Activated CD8-positive, alpha-beta memory T cell treated with anti-CD3 and anti-CD28 coated beads for 24 hours (primary cell): ENCODE data around the gene TNRC6C.

Experiments
- DNase-seq: peaks from one replicate; pipeline ENCODE4 v3.0.0-alpha.2; 2020

TNRC6C gene

GRCh38 chr17:78142119-78142861 is 183.8 kb downstream of the TNRC6C start:
- DNase-seq, result no peak

- DNase-seq, result no peak
Observed at GRCh38 chr17:78143214-78144146, 185.0 kb downstream of the TNRC6C start.

- no peak for DNase-seq
Observed at GRCh38 chr17:78144147-78144719, 185.7 kb downstream of the TNRC6C start.

DNA sequence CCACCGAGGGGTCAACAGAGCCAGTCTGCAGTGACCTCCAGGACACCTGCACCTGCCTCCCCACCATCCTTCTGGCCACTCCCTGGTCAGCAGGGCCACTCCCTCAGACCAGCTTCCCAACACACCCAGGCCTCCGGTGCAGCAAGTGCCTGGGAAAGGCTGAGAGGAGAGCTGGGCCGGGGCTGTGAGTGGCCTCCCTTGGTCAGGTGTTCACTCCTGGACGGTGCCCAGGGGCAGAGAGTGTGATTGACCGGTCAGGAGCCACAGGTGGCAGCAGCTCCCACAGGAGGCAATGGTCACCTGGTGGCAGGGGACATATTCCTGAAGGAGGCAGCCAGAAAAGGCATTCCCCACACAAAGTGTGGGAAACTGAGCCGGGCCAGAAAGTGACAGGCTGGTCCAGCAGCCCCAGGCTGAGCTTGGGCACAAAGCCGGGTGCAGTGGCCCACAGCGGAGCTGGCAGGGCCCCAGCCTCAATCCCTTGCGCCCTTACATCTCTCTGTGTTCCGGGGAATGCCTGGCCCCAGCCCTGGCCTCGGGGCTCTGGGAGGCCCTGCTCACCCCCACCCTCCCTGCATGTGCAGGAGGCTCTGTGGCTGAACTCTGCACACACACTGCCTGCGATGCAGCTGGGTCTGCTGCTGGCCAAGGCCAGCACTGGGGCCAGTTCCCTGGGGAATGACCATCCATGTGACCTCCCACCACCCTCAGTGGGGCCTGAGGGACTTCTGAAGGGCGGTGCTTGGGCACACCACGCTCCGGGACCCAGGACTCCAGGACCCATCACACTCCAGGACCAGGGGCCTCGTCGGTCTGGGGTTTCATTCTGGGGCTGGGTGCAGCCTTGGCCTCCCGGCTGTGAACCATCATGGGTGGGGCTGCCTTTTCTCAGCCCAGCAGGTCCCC is 186.5 kb downstream of the TNRC6C start:
- no peak for DNase-seq

DNA sequence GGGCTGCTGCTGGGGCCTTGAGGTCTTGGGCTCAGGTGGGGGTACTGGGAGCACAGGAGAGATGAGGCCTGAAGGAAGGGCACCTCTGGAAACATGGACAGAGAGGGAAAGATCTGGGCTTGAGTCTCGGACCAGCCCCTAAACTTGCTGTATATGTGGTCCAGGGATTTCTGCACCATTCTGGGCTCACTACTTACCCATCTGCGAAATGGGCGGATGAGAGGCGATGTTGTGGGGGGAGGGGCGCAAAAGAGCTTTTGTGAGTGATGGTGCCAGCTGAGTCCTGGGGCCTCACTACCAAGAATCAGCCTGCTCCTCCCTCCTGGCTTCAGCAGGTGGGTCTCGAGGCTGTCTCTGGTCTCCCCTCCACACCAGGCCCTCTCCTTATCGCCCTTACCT is 188.0 kb downstream of the TNRC6C start:
- DNase-seq, result no peak

DNA sequence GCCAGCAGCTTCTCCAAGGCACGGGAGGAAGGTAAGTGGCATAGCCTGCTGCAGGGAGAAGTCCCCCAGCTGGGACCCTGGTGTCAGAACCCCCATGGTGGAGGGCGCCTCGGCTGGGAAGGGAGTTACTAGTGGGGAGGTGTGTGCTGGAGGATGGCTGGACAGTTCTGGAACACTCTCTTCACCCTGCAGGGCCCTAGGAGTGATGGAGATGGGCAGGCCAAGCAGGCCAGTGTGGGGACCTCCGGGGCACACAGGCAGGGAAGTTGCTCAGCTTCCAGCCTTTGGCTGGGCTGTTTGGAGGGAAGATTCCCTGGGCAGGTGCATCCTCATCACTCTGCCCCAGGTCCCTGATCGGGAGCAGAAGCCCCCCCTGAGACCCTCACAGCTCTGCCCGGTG is 188.4 kb downstream of the TNRC6C start:
- DNase-seq, result no peak

GRCh38 chr17:78147315-78147998 is 189.0 kb downstream of the TNRC6C start:
- no peak for DNase-seq

- no peak for DNase-seq
Observed at GRCh38 chr17:78148286-78149016, 189.9 kb downstream of the TNRC6C start.

GRCh38 chr17:78151514-78152008 is 193.1 kb downstream of the TNRC6C start:
- DNase-seq, result no peak

DNA sequence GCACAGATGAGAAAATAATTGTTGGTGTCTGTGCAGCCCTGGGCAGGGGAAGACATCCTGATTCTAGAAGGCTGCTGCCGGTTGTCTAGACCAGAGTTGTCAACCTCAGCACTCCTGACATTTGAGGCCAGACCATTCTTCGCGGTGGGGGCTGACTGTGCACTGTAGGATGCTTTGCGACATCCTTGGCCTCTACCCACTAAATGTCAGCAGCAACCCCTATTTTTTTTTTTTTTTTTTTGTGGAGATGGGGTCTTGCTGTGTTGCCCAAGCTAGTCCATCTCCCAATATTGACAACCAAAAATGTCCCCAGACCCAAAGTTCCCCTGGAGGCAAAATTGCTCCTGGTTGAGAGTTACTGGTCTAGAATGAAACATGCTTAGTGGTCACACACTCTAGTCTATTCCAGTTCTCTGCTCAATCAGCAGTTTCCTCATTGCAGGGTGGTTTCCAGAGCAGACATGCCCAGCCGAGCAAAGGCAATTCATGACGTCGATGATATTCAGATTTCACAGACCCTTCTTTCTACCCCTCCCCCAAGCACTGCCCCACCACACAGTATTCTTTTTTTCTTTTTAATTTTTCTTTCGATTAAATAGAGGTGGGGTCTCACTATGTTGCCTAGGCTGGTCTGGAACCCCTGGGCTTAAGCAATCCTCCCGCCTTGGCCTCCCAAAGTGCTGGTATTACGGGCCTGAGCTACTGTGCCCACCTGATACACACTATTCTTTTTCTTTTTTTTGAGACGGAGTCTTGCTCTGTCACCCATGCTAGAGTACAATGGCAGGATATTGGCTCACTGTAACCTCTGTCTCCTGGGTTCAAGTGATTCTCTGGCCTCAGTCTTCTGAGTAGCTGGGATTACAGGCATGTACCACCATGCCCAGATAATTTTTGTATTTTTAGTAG is 196.7 kb downstream of the TNRC6C start:
- DNase-seq, result no peak
